Loucy (cell line): ENCODE data around the gene CRX.

Experiments
- H2AFZ ChIP-seq: fragments of 200-600 bp; sonication (generic); 2 replicates; pipeline ENCODE4 v1.6.0; 2016; ENCODE audit warnings: antibody characterized with exemption, mild to moderate bottlenecking, low read length, moderate library complexity
- H3F3A ChIP-seq: fragments of 200-600 bp; 2 replicates; pipeline ENCODE4 v1.6.0; 2016; ENCODE audit warnings: antibody characterized with exemption, low read depth, mild to moderate bottlenecking
- H3K27me3 ChIP-seq: fragments of 200-600 bp; sonication (generic); 2 replicates; pipeline ENCODE4 v1.6.1; 2014; ENCODE audit warnings: low read length, mild to moderate bottlenecking; ENCODE audit not compliant: insufficient read depth, poor library complexity, severe bottlenecking
- H3K36me3 ChIP-seq: fragments of 200-600 bp; sonication (generic); 2 replicates; pipeline ENCODE4 v1.6.1; 2016; ENCODE audit warnings: low read length; ENCODE audit not compliant: insufficient read depth
- H3K4me1 ChIP-seq: fragments of 200-600 bp; sonication (generic); 2 replicates; pipeline ENCODE4 v1.5.1; 2014; ENCODE audit warnings: low read length, mild to moderate bottlenecking; ENCODE audit not compliant: insufficient read depth, poor library complexity, severe bottlenecking
- H3K4me2 ChIP-seq: fragments of 200-600 bp; sonication (generic); 2 replicates; pipeline ENCODE4 v1.6.0; 2014; ENCODE audit warnings: antibody characterized with exemption, low read length, low read depth, mild to moderate bottlenecking; ENCODE audit not compliant: poor library complexity, severe bottlenecking
- H3K4me3 ChIP-seq: fragments of 200-600 bp; sonication (generic); 2 replicates; pipeline ENCODE4 v1.5.1; 2014; ENCODE audit warnings: low read length, mild to moderate bottlenecking, mixed read lengths; ENCODE audit not compliant: poor library complexity, severe bottlenecking
- H3K79me2 ChIP-seq: fragments of 200-600 bp; sonication (generic); 2 replicates; pipeline ENCODE4 v1.6.1; 2014; ENCODE audit warnings: low read length; ENCODE audit not compliant: insufficient read depth
- H3K9ac ChIP-seq: fragments of 200-600 bp; sonication (generic); 2 replicates; pipeline ENCODE4 v1.6.0; 2014; ENCODE audit warnings: mild to moderate bottlenecking, low read depth, low read length, moderate library complexity; ENCODE audit not compliant: poor library complexity, severe bottlenecking
- H3K9me2 ChIP-seq: fragments of 200-600 bp; sonication (generic); replicated peaks from 2 replicates; pipeline ENCODE4 v1.6.1; 2016; ENCODE audit warnings: low read depth, low read length, mixed read lengths
- H3K9me3 ChIP-seq: fragments of 200-600 bp; sonication (generic); 2 replicates; pipeline ENCODE4 v1.6.1; 2014; ENCODE audit warnings: mild to moderate bottlenecking, antibody characterized with exemption, low read length, low read depth; ENCODE audit not compliant: insufficient read depth
- H4K20me1 ChIP-seq: fragments of 200-600 bp; sonication (generic); 2 replicates; pipeline ENCODE4 v1.6.0; 2014; ENCODE audit warnings: antibody characterized with exemption, low read length, mild to moderate bottlenecking; ENCODE audit not compliant: insufficient read depth, poor library complexity, severe bottlenecking
- CTCF ChIP-seq: fragments of 200-600 bp; sonication (generic); conservative IDR thresholded peaks from 2 replicates; pipeline ENCODE4 v1.5.1; 2014; ENCODE audit warnings: mild to moderate bottlenecking, antibody characterized with exemption, low read length
- EZH2phosphoT487 ChIP-seq: fragments of 200-600 bp; IDR thresholded peaks from 2 replicates; pipeline ENCODE4 v1.6.1; 2018; ENCODE audit warnings: antibody characterized with exemption, mild to moderate bottlenecking, moderate library complexity, borderline replicate concordance

The CRX gene

GRCh38 chr19:47796785-47797184, 25.0 kb upstream of the CRX start:
- Histone ChIP-seq H3K4me2 (no peak overlapping the region), H4K20me1 (no peaks in the 10 kb centered on the region), H3F3A (no peaks in the 10 kb centered on the region), H3K4me3 (no peak overlapping the region), H3K4me1 (no peaks in the 10 kb centered on the region), H3K27me3 (no peaks in the 10 kb centered on the region), H3K36me3 (no peaks in the 10 kb centered on the region), H2AFZ (no peak overlapping the region), H3K9me3 (peaks cover 4% of the 10 kb centered on the region; the same call in 1 of the 2 replicates), H3K79me2 (no peaks in the 10 kb centered on the region), H3K9me2 (no peaks in the 10 kb centered on the region), H3K9ac (no peak overlapping the region)
- TF ChIP-seq CTCF, result no peak
- no peak for TF ChIP-seq EZH2phosphoT487

GRCh38 chr19:47797996-47798903, 23.5 kb upstream of the CRX start:
- Histone ChIP-seq H3K27me3 (no peaks in the 10 kb centered on the region), H4K20me1 (no peaks in the 10 kb centered on the region), H3K9ac (no peak overlapping the region), H2AFZ (no peak overlapping the region), H3K4me1 (no peaks in the 10 kb centered on the region), H3K36me3 (no peaks in the 10 kb centered on the region), H3K4me3 (no peak overlapping the region), H3K9me2 (no peaks in the 10 kb centered on the region), H3K9me3 (no peaks in the 10 kb centered on the region), H3K79me2 (no peaks in the 10 kb centered on the region), H3K4me2 (no peak overlapping the region), H3F3A (no peaks in the 10 kb centered on the region)
- TF ChIP-seq CTCF (no peak), EZH2phosphoT487 (no peak)

GRCh38 chr19:47798904-47799266, 22.9 kb upstream of the CRX start:
- no peaks in the 10 kb centered on the region for H3F3A ChIP-seq
- no peaks in the 10 kb centered on the region for H4K20me1 ChIP-seq
- H2AFZ ChIP-seq, result no peak overlapping the region
- no peaks in the 10 kb centered on the region for H3K36me3 ChIP-seq
- TF ChIP-seq CTCF (no peak), EZH2phosphoT487 (no peak)
- no peaks in the 10 kb centered on the region for H3K9me3 ChIP-seq
- H3K4me2 ChIP-seq, result no peak overlapping the region
- H3K4me1 ChIP-seq, result no peaks in the 10 kb centered on the region
- no peak overlapping the region for H3K9ac ChIP-seq
- H3K79me2 ChIP-seq, result no peaks in the 10 kb centered on the region
- no peaks in the 10 kb centered on the region for H3K9me2 ChIP-seq
- H3K4me3 ChIP-seq, result no peak overlapping the region
- H3K27me3 ChIP-seq, result no peaks in the 10 kb centered on the region
